IMR-90 (cell line): ENCODE results near the gene RANBP3. TPM values are rescaled to one million over a fixed set of nuclear protein-coding genes. Genes with fewer than 3 reads are reported as not detected.

Experiments
- ATAC-seq: fragments of 200-7000 bp; cut with Tn5 transposase; 2 replicates; pipeline ENCODE4 v1.9.1; 2020; ENCODE audit warnings: low read depth, mild to moderate bottlenecking, moderate library complexity
- BruUV-seq: library from RNA; stranded (reverse); fragments of 400-500 nt; replicated peaks from 2 replicates; lab custom pipeline; 2021; lab: Mats Ljungman, UMichigan
- CTCF ChIA-PET: fragments of 300-600 bp; formaldehyde crosslinking; extraction: SDS; loops from one replicate; lab custom pipeline; 2021; ENCODE audit warnings: antibody characterized with exemption; lab: Yijun Ruan, JAX
- POLR2A ChIA-PET: fragments of 300-600 bp; sonication (Branson Sonifier 250); formaldehyde crosslinking; loops from one replicate; lab custom pipeline; 2022; ENCODE audit warnings: antibody characterized with exemption; ENCODE audit not compliant: unreplicated experiment; lab: Charles Lee
- DNase-seq: peaks from one replicate; pipeline ENCODE4 v3.0.0; 2013
- H2AFZ ChIP-seq: replicated peaks from 2 replicates; pipeline ENCODE3; 2013; ENCODE audit warnings: low read length, mild to moderate bottlenecking; ENCODE audit not compliant: poor library complexity
- H2AK5ac ChIP-seq: 2 replicates; pipeline ENCODE4 v1.6.1; 2013; ENCODE audit warnings: low read depth, low read length, inconsistent platforms
- H2AK9ac ChIP-seq: replicated peaks from 2 replicates; pipeline ENCODE3; 2013; ENCODE audit warnings: mild to moderate bottlenecking, low read depth, low read length, moderate library complexity; ENCODE audit not compliant: poor library complexity
- H2BK120ac ChIP-seq: 2 replicates; pipeline ENCODE4 v1.6.1; 2013; ENCODE audit warnings: low read depth, low read length, inconsistent platforms
- H2BK15ac ChIP-seq: 3 replicates; pipeline ENCODE4 v1.6.1; 2013; ENCODE audit warnings: low read depth, low read length, inconsistent platforms
- H2BK20ac ChIP-seq: 2 replicates; pipeline ENCODE4 v1.6.1; 2013; ENCODE audit warnings: low read depth, mild to moderate bottlenecking, inconsistent platforms, low read length, moderate library complexity
- H2BK5ac ChIP-seq: 2 replicates; pipeline ENCODE4 v1.6.1; 2013; ENCODE audit warnings: mild to moderate bottlenecking, low read depth, low read length, inconsistent platforms; ENCODE audit not compliant: poor library complexity, severe bottlenecking
- H3K14ac ChIP-seq: replicated peaks from 2 replicates; pipeline ENCODE4 v1.6.1; 2013; ENCODE audit warnings: low read depth, low read length, inconsistent platforms
- H3K18ac ChIP-seq: 2 replicates; pipeline ENCODE4 v1.6.1; 2013; ENCODE audit warnings: low read depth, low read length, control low read depth
- H3K23ac ChIP-seq: 2 replicates; pipeline ENCODE4 v1.6.1; 2013; ENCODE audit warnings: low read depth, low read length, inconsistent platforms
- H3K27ac ChIP-seq: 2 replicates; pipeline ENCODE4 v1.5.1; 2013; ENCODE audit warnings: mild to moderate bottlenecking, control low read depth, low read length; ENCODE audit not compliant: insufficient read depth
- H3K27me3 ChIP-seq: 2 replicates; pipeline ENCODE4 v1.6.1; 2013; ENCODE audit warnings: low read length; ENCODE audit not compliant: control insufficient read depth, insufficient read depth
- H3K36me3 ChIP-seq: 2 replicates; pipeline ENCODE4 v1.6.1; 2013; ENCODE audit warnings: low read length, mixed read lengths; ENCODE audit not compliant: control insufficient read depth, insufficient read depth
- H3K4ac ChIP-seq: 2 replicates; pipeline ENCODE4 v1.6.1; 2013; ENCODE audit warnings: low read depth, low read length, inconsistent platforms
- H3K4me1 ChIP-seq: 2 replicates; pipeline ENCODE4 v1.6.1; 2013; ENCODE audit warnings: low read length, mixed read lengths; ENCODE audit not compliant: control insufficient read depth, insufficient read depth
- H3K4me2 ChIP-seq: 2 replicates; pipeline ENCODE4 v1.6.1; 2013; ENCODE audit warnings: low read depth, mild to moderate bottlenecking, control low read depth, low read length, moderate library complexity
- H3K4me3 ChIP-seq: 2 replicates; pipeline ENCODE4 v1.5.1; 2013; ENCODE audit warnings: low read depth, mild to moderate bottlenecking, control low read depth, low read length, moderate library complexity; ENCODE audit not compliant: insufficient read depth
- H3K56ac ChIP-seq: 2 replicates; pipeline ENCODE4 v1.6.1; 2013; ENCODE audit warnings: low read length, inconsistent platforms; ENCODE audit not compliant: insufficient read depth; ENCODE audit errors: extremely low read depth
- H3K79me1 ChIP-seq, 2 experiments: 2 replicates each; pipeline ENCODE4 v1.6.1; 2013; ENCODE audit warnings: low read length in 2 of 2, inconsistent platforms in 1 of 2, low read depth in 1 of 2
- H3K9ac ChIP-seq: 2 replicates; pipeline ENCODE4 v1.6.1; 2013; ENCODE audit warnings: low read depth, low read length, control low read depth
- H3K9me1 ChIP-seq: 2 replicates; pipeline ENCODE4 v1.6.1; 2013; ENCODE audit warnings: low read length, inconsistent platforms; ENCODE audit not compliant: insufficient read depth
- H3K9me3 ChIP-seq: 2 replicates; pipeline ENCODE4 v1.6.1; 2013; ENCODE audit warnings: low read length; ENCODE audit not compliant: control insufficient read depth, insufficient read depth
- H4K20me1 ChIP-seq: 2 replicates; pipeline ENCODE4 v1.6.1; 2013; ENCODE audit warnings: low read length, inconsistent platforms; ENCODE audit not compliant: insufficient read depth
- H4K5ac ChIP-seq: 2 replicates; pipeline ENCODE4 v1.6.1; 2013; ENCODE audit warnings: mild to moderate bottlenecking, low read depth, low read length, control low read depth
- H4K8ac ChIP-seq, 2 experiments: 2 replicates each; pipeline ENCODE4 v1.6.1; 2013; ENCODE audit warnings: low read depth in 2 of 2, low read length in 2 of 2, control low read depth in 1 of 2, inconsistent platforms in 1 of 2
- H4K91ac ChIP-seq: 2 replicates; pipeline ENCODE4 v1.6.1; 2013; ENCODE audit warnings: low read depth, low read length, inconsistent platforms; ENCODE audit not compliant: insufficient read depth
- POLR2A ChIP-seq: IDR thresholded peaks from 2 replicates; pipeline ENCODE4 v1.6.1; 2012; ENCODE audit warnings: mild to moderate bottlenecking, low read depth, low read length
- WGBS, 2 experiments: methylation state at CpG; one replicate each; pipeline versions ENCODE4 v1.1.5 to v1.1.7; 2013; ENCODE audit warnings: missing lambda C conversion rate in 2 of 2; ENCODE audit not compliant: insufficient read length in 1 of 2; ENCODE audit errors: extremely low coverage in 2 of 2; 5-methylcytosine and 5-hydroxymethylcytosine counted together
- dilution Hi-C: fragments of 300-500 bp; cut with HindIII; formaldehyde crosslinking; loops from one replicate; pipeline ENCODE4 v1.14.3; 2018; ENCODE audit warnings: low sequenced_read_pairs; ENCODE audit not compliant: unreplicated experiment
- in situ Hi-C: fragments of 300-500 bp; cut with MboI; formaldehyde crosslinking; loops from 3 replicates; pipeline ENCODE4 v1.14.3; 2019; ENCODE audit warnings: low sequenced_read_pairs, inconsistent platforms, mixed read lengths
- intact Hi-C: fragments of 100-400 bp; cut with micrococcal nuclease; formaldehyde crosslinking; loops from 2 replicates; pipeline ENCODE4 v1.10.0; 2022
- polyA plus RNA-seq, 3 experiments: library from polyadenylated mRNA; depleted of rRNA; stranded (reverse); fragments of >200 nt; gene quantifications; 2 replicates each; pipeline ENCODE4 v1.2.3, GENCODE V29; 2012; ENCODE audit warnings: low replicate concordance in 1 of 3
- total RNA-seq: library from RNA; depleted of rRNA; stranded (reverse); fragments of >200 nt; gene quantifications from 2 replicates; pipeline ENCODE4 v1.2.3, GENCODE V29; 2012

RANBP3 gene
- total and polyA plus RNA-seq, 2 of the 4 experiments (the other 2 are of a cell fraction): 42.5 to 111 TPM

DNA sequence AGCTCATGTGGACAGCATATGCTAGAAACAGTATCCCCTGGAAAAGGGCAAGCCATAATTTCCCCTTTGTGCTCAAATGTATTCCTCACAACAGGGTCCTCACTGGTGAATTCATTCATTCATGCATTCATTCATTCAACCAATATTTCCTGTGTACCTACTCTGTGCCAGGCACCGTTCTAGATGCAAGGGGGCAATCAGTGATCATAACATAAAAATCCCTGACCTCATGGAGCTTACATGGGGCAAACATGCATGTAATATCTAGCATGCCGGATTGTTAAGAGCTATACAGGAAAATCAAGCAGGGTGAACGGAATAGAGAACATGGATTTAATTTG is 2.6 kb downstream of the RANBP3 start:
- Histone ChIP-seq H2AK5ac (no peak overlapping the region), H3K9ac (no peak overlapping the region), H2BK20ac (no peak overlapping the region), H4K5ac (no peak overlapping the region), H3K27me3 (no peaks in the 10 kb centered on the region), H3K36me3 (peaks cover 20% of the 10 kb centered on the region), H2BK15ac (no peak overlapping the region), H2BK120ac (no peak overlapping the region), H2AK9ac (no peak overlapping the region), H3K27ac (no peak overlapping the region), H4K91ac (no peak overlapping the region), H3K56ac (no peak overlapping the region), H3K9me3 (no peaks in the 10 kb centered on the region), H3K4me3 (no peak overlapping the region), H3K4me2 (no peak overlapping the region), H2BK5ac (no peak overlapping the region), H3K9me1 (peaks cover 30% of the 10 kb centered on the region), H3K14ac (no peak overlapping the region), H3K4ac (no peak overlapping the region), H4K20me1 (peaks cover 63% of the 10 kb centered on the region), H2AFZ (no peak overlapping the region), H3K4me1 (peaks cover 14% of the 10 kb centered on the region), H3K18ac (no peak overlapping the region), H4K8ac (no peak overlapping the region), H3K79me1 (peaks cover 15 to 78% of the 10 kb centered on the region in 2 experiments), H3K23ac (no peak overlapping the region)
- no peak for TF ChIP-seq POLR2A
- no peak for DNase-seq
- intact Hi-C loops: no loop called here
- POLR2A ChIA-PET: no interaction called here
- CTCF ChIA-PET: no interaction called here
- dilution Hi-C loops: no loop called here
- in situ Hi-C loops: no loop called here
- no CpG with 5 or more reads among the region's 3 CpGs for WGBS, 2 experiments
- no TSS peak for BruUV-seq
- no peak for ATAC-seq
